GM23338 (cell line): ENCODE measurements around the gene GRAMD1A. TPM values are rescaled to one million over a fixed set of nuclear protein-coding genes. Genes with fewer than 3 reads are reported as not detected.

Experiments used
- CTCF ChIP-seq, 2 experiments: fragments of 200-600 bp in 1 of 2; sonication (generic) in 1 of 2; conservative IDR thresholded peaks; 2 replicates each; pipeline versions ENCODE4 v1.5.1 to v1.6.1; 2016 to 2017; ENCODE audit warnings: antibody characterized with exemption in 2 of 2, low read depth in 2 of 2, mild to moderate bottlenecking in 2 of 2, moderate library complexity in 1 of 2
- JUNB ChIP-seq: IDR thresholded peaks from one replicate; pipeline ENCODE4 v1.6.1; 2016; ENCODE audit warnings: antibody characterized with exemption; ENCODE audit not compliant: unreplicated experiment
- NANOG ChIP-seq: IDR thresholded peaks from 2 replicates; pipeline ENCODE4 v1.6.1; 2016; ENCODE audit warnings: antibody characterized with exemption, borderline replicate concordance
- POLR2AphosphoS5 ChIP-seq: IDR thresholded peaks from 2 replicates; pipeline ENCODE4 v1.6.1; 2016; ENCODE audit warnings: antibody characterized with exemption, low read depth
- ZNF331 ChIP-seq: fragments of 250-450 bp; sonication (Bioruptor Pico); IDR thresholded peaks from 2 replicates; pipeline ENCODE4 v1.5.0; 2020; ENCODE audit warnings: low read depth, mild to moderate bottlenecking, moderate library complexity
- ZNF462 ChIP-seq: fragments of 250-450 bp; sonication (Bioruptor Pico); IDR thresholded peaks from 2 replicates; pipeline ENCODE4 v1.5.0; 2020; ENCODE audit warnings: mild to moderate bottlenecking, moderate library complexity
- polyA plus RNA-seq: library from polyadenylated mRNA; unstranded; fragments of >200 nt; fragmentation: Nextera tagmentation; extraction: Ambion mirVana; gene quantifications from 2 replicates; pipeline ENCODE4 v1.2.1, GENCODE V29; 2016
- total RNA-seq: library from RNA; depleted of rRNA; stranded (reverse); fragments of >200 nt; shearing (Covaris generic); gene quantifications from 2 replicates; pipeline ENCODE4 v1.2.3, GENCODE V29; 2014
- TF ChIP-seq, protein P1 (sequence below): IDR thresholded peaks from one replicate; pipeline ENCODE4 v1.6.1; 2018; ENCODE audit warnings: antibody characterized with exemption; ENCODE audit not compliant: unreplicated experiment

Gene GRAMD1A
- total and polyA plus RNA-seq, 2 experiments from 2014 or later = 122 to 174 TPM

DNA sequence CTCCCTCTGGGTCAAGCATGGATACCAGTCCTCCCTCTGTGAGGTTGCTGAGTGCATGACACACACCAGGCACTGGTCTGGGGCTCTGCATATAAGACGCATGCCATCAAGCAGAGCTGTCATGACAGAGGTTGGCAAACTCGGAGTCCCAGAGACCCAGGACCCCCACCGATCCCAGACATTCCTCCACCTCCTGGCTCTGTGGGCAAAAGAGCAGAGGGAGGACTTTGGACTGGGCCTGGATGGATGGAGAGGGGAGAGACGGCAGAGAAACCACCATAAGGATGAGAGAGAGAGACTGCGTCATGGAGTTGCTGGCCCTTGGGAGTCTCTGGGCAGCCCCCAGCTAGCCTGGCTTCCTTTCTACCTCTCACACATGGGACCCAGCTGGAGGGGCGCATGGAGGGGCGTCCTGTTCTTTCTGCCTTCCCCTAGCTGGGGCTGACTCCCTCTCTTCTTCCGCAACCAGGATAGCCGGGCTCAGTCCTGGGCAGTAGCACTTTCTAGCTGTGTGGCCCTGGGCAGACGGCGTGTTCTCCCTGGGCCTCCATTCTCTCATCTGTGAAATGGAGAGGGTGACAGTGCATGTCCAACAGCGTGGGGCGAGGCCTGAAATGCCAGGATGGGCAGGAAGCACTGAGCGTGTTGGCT is 43.0 kb downstream of the GRAMD1A start (continued):
- no peak for TF ChIP-seq ZNF462 (CRISPR knock-in tag)
- TF ChIP-seq CTCF (conservative IDR thresholded peaks at IDR 0.05; ENCODE audit: low read depth in 2 of 2) = no peak
- no peak for TF ChIP-seq POLR2AphosphoS5
- TF ChIP-seq JUNB = no peak
- no peak for TF ChIP-seq ZNF331
- TF ChIP-seq NANOG = no peak
- TF ChIP-seq, protein P1, sequence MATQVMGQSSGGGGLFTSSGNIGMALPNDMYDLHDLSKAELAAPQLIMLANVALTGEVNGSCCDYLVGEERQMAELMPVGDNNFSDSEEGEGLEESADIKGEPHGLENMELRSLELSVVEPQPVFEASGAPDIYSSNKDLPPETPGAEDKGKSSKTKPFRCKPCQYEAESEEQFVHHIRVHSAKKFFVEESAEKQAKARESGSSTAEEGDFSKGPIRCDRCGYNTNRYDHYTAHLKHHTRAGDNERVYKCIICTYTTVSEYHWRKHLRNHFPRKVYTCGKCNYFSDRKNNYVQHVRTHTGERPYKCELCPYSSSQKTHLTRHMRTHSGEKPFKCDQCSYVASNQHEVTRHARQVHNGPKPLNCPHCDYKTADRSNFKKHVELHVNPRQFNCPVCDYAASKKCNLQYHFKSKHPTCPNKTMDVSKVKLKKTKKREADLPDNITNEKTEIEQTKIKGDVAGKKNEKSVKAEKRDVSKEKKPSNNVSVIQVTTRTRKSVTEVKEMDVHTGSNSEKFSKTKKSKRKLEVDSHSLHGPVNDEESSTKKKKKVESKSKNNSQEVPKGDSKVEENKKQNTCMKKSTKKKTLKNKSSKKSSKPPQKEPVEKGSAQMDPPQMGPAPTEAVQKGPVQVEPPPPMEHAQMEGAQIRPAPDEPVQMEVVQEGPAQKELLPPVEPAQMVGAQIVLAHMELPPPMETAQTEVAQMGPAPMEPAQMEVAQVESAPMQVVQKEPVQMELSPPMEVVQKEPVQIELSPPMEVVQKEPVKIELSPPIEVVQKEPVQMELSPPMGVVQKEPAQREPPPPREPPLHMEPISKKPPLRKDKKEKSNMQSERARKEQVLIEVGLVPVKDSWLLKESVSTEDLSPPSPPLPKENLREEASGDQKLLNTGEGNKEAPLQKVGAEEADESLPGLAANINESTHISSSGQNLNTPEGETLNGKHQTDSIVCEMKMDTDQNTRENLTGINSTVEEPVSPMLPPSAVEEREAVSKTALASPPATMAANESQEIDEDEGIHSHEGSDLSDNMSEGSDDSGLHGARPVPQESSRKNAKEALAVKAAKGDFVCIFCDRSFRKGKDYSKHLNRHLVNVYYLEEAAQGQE = no peak
